Mucosa of rectum (tissue), 2 donors: Measurements from ENCODE around the gene FBLN2.

Experiments used
- H3K27ac ChIP-seq, 2 donors: one replicate each; pipeline ENCODE4 v1.7.0; 2013; ENCODE audit warnings: inconsistent platforms in 2 of 2, low read depth in 2 of 2, low read length in 2 of 2
- H3K27me3 ChIP-seq, 2 donors: one replicate each; pipeline ENCODE4 v1.7.0; 2013; ENCODE audit warnings: low read length in 2 of 2; ENCODE audit not compliant: control insufficient read depth in 2 of 2, insufficient read depth in 2 of 2
- H3K36me3 ChIP-seq, 2 donors: one replicate each; pipeline ENCODE4 v1.7.0; 2013; ENCODE audit warnings: low read length in 2 of 2; ENCODE audit not compliant: control insufficient read depth in 2 of 2, insufficient read depth in 2 of 2
- H3K4me1 ChIP-seq, 2 donors: one replicate each; pipeline ENCODE4 v1.7.0; 2013; ENCODE audit warnings: low read length in 2 of 2, mild to moderate bottlenecking in 1 of 2; ENCODE audit not compliant: control insufficient read depth in 2 of 2, insufficient read depth in 2 of 2
- H3K4me3 ChIP-seq, 2 donors: one replicate each; pipeline ENCODE4 v1.7.0; 2013; ENCODE audit warnings: low read length in 2 of 2
- H3K9ac ChIP-seq, 2 donors: one replicate each; pipeline ENCODE4 v1.7.0; 2013; ENCODE audit warnings: low read length in 2 of 2, low read depth in 1 of 2, mild to moderate bottlenecking in 1 of 2
- H3K9me3 ChIP-seq, 2 donors: one replicate each; pipeline ENCODE4 v1.7.0; 2013; ENCODE audit warnings: low read length in 2 of 2; ENCODE audit not compliant: control insufficient read depth in 2 of 2
- donor health status: healthy.
- donor health status: Normal muscosa, but diverticular disease.

The FBLN2 gene

GRCh38 chr3:13620776-13621365 lies 71.9 kb downstream of the FBLN2 start:
- Histone ChIP-seq H3K4me3 (no peak overlapping the region), H3K4me1 (no peaks in the 10 kb centered on the region), H3K36me3 (peaks cover 0 to 3% of the 10 kb centered on the region in 2 donors), H3K9ac (no peak overlapping the region), H3K27me3 (no peaks in the 10 kb centered on the region), H3K27ac (no peak overlapping the region), H3K9me3 (no peaks in the 10 kb centered on the region)

- H3K27ac ChIP-seq: no peak overlapping the region
- H3K4me3 ChIP-seq: no peak overlapping the region
- H3K9me3 ChIP-seq: no peaks in the 10 kb centered on the region
- H3K4me1 ChIP-seq: no peaks in the 10 kb centered on the region
- no peaks in the 10 kb centered on the region for H3K27me3 ChIP-seq
- peaks cover 0 to 3% of the 10 kb centered on the region in 2 donors for H3K36me3 ChIP-seq
- H3K9ac ChIP-seq: no peak overlapping the region
These were observed 72.7 kb downstream of the FBLN2 start for GRCh38 chr3:13621381-13622221.

- H3K9ac ChIP-seq: no peak overlapping the region
These were observed 73.4 kb downstream of the FBLN2 start for GRCh38 chr3:13622356-13622755.

GRCh38 chr3:13623101-13623654 lies 74.3 kb downstream of the FBLN2 start:
- Histone ChIP-seq H3K27ac (no peak overlapping the region), H3K27me3 (no peaks in the 10 kb centered on the region), H3K9ac (no peak overlapping the region), H3K4me3 (no peak overlapping the region), H3K4me1 (no peaks in the 10 kb centered on the region), H3K9me3 (no peaks in the 10 kb centered on the region), H3K36me3 (no peaks in the 10 kb centered on the region)

More at GRCh38 chr3:13622356-13622755, 73.4 kb downstream of the FBLN2 start:
- Histone ChIP-seq H3K4me1 (no peaks in the 10 kb centered on the region), H3K27ac (no peak overlapping the region), H3K36me3 (peaks cover 0 to 3% of the 10 kb centered on the region in 2 donors), H3K4me3 (no peak overlapping the region), H3K27me3 (no peaks in the 10 kb centered on the region), H3K9me3 (no peaks in the 10 kb centered on the region)

GRCh38 chr3:13624021-13624420 lies 75.1 kb downstream of the FBLN2 start:
- Histone ChIP-seq H3K27me3 (no peaks in the 10 kb centered on the region), H3K4me3 (no peak overlapping the region), H3K9ac (no peak overlapping the region), H3K4me1 (no peaks in the 10 kb centered on the region), H3K9me3 (no peaks in the 10 kb centered on the region), H3K36me3 (no peaks in the 10 kb centered on the region), H3K27ac (no peak overlapping the region)

GRCh38 chr3:13624671-13625125 lies 75.8 kb downstream of the FBLN2 start:
- H3K4me3 ChIP-seq: no peak overlapping the region
- H3K4me1 ChIP-seq: no peaks in the 10 kb centered on the region
- no peak overlapping the region for H3K9ac ChIP-seq
- H3K27ac ChIP-seq: no peak overlapping the region
- no peaks in the 10 kb centered on the region for H3K27me3 ChIP-seq
- no peaks in the 10 kb centered on the region for H3K36me3 ChIP-seq
- H3K9me3 ChIP-seq: no peaks in the 10 kb centered on the region

GRCh38 chr3:13626396-13626795 lies 77.5 kb downstream of the FBLN2 start:
- Histone ChIP-seq H3K27ac (no peak overlapping the region), H3K4me3 (no peak overlapping the region), H3K4me1 (no peaks in the 10 kb centered on the region), H3K9me3 (no peaks in the 10 kb centered on the region), H3K9ac (no peak overlapping the region), H3K36me3 (no peaks in the 10 kb centered on the region), H3K27me3 (no peaks in the 10 kb centered on the region)

- Histone ChIP-seq H3K9ac (no peak overlapping the region), H3K36me3 (no peaks in the 10 kb centered on the region), H3K27me3 (no peaks in the 10 kb centered on the region), H3K27ac (no peak overlapping the region), H3K4me3 (no peak overlapping the region), H3K4me1 (no peaks in the 10 kb centered on the region), H3K9me3 (no peaks in the 10 kb centered on the region)
These were observed 78.1 kb downstream of the FBLN2 start for GRCh38 chr3:13626915-13627460.

GRCh38 chr3:13627681-13628080 lies 78.8 kb downstream of the FBLN2 start:
- no peaks in the 10 kb centered on the region for H3K9me3 ChIP-seq
- H3K9ac ChIP-seq: no peak overlapping the region
- no peak overlapping the region for H3K4me3 ChIP-seq
- no peaks in the 10 kb centered on the region for H3K27me3 ChIP-seq
- H3K4me1 ChIP-seq: no peaks in the 10 kb centered on the region
- no peak overlapping the region for H3K27ac ChIP-seq
- H3K36me3 ChIP-seq: no peaks in the 10 kb centered on the region

GRCh38 chr3:13628432-13628831 lies 79.5 kb downstream of the FBLN2 start:
- no peaks in the 10 kb centered on the region for H3K9me3 ChIP-seq
- no peak overlapping the region for H3K27ac ChIP-seq
- H3K27me3 ChIP-seq: no peaks in the 10 kb centered on the region
- no peak overlapping the region for H3K9ac ChIP-seq
- H3K4me3 ChIP-seq: no peak overlapping the region
- no peaks in the 10 kb centered on the region for H3K4me1 ChIP-seq
- H3K36me3 ChIP-seq: no peaks in the 10 kb centered on the region
